Measurements from ENCODE around the gene SCAMP3. TPM values are rescaled to one million over a fixed set of nuclear protein-coding genes. Genes with fewer than 3 reads are reported as not detected.
"Not testable (repeated sequence)": the region's sequence is repeated elsewhere in the genome, so short reads cannot be mapped to it uniquely, and the experiment has no call there.

Gene SCAMP3
- polyA plus RNA-seq, 1 experiment = 104 TPM

GRCh38 chr1:155223047-155223446, 39.1 kb downstream of the SCAMP3 start:
- Histone ChIP-seq H3K9me3 (ENCODE audit: control insufficient read depth, insufficient read depth, low read length) (no peaks in the 10 kb centered on the region), H3K27ac (ENCODE audit: low read depth, low read length) (no peak overlapping the region), H3K27me3 (ENCODE audit: control insufficient read depth, insufficient read depth, low read length) (no peaks in the 10 kb centered on the region), H3K4me3 (ENCODE audit: low read depth, low read length) (no peak overlapping the region)
- TF ChIP-seq CTCF (IDR thresholded peaks at IDR 0.05; ENCODE audit: low read depth, low read length) = no peak
- DNase-seq (ENCODE audit: low read depth, low spot score) = no peak
- ChIA-PET CTCF (interaction anchor here (1.2 to 3.5 kb wide), 3 partner anchors 16 to 29 kb away, joined by 4 to 20 read pairs (median 17); partner anchors contain the start of gene THBS3), POLR2A (no interaction called here)

GRCh38 chr1:155220211-155220965, 41.8 kb downstream of the SCAMP3 start:
- CTCF ChIA-PET = interaction anchor here (1.1 kb wide), 1 partner anchor 30 kb away, joined by 4 read pairs; no protein-coding TSS in a partner anchor
- H3K4me3 ChIP-seq (ENCODE audit: low read depth, low read length); H3K9me3 ChIP-seq (ENCODE audit: control insufficient read depth, insufficient read depth, low read length); H3K27ac ChIP-seq (ENCODE audit: low read depth, low read length); POLR2A ChIA-PET; H3K27me3 ChIP-seq (ENCODE audit: control insufficient read depth, insufficient read depth, low read length); DNase-seq (ENCODE audit: low read depth, low spot score): not testable (repeated sequence)

GRCh38 chr1:155219592-155220031, 42.5 kb downstream of the SCAMP3 start:
- TF ChIP-seq CTCF (IDR thresholded peaks at IDR 0.05; ENCODE audit: low read depth, low read length) = no peak
- DNase-seq (ENCODE audit: low read depth, low spot score) = no peak
- Histone ChIP-seq H3K27me3 (ENCODE audit: control insufficient read depth, insufficient read depth, low read length) (no peaks in the 10 kb centered on the region), H3K9me3 (ENCODE audit: control insufficient read depth, insufficient read depth, low read length) (no peaks in the 10 kb centered on the region), H3K4me3 (ENCODE audit: low read depth, low read length) (no peak overlapping the region), H3K27ac (ENCODE audit: low read depth, low read length) (no peak overlapping the region)
- CTCF ChIA-PET = interaction anchor here (0.9 kb wide), 1 partner anchor 13 kb away, joined by 5 read pairs; no protein-coding TSS in a partner anchor
- POLR2A ChIA-PET = no interaction called here

- Histone ChIP-seq H3K9me3 (ENCODE audit: control insufficient read depth, insufficient read depth, low read length) (no peaks in the 10 kb centered on the region), H3K4me3 (ENCODE audit: low read depth, low read length) (no peak overlapping the region), H3K27me3 (ENCODE audit: control insufficient read depth, insufficient read depth, low read length) (no peaks in the 10 kb centered on the region), H3K27ac (ENCODE audit: low read depth, low read length) (no peak overlapping the region)
- TF ChIP-seq CTCF (IDR thresholded peaks at IDR 0.05; ENCODE audit: low read depth, low read length) = no peak
- ChIA-PET POLR2A (no interaction called here), CTCF (interaction anchor here (0.9 to 1.7 kb wide), 2 partner anchors 12 to 33 kb away, joined by 5 to 6 read pairs; no protein-coding TSS in a partner anchor)
- no peak for DNase-seq (ENCODE audit: low read depth, low spot score)
These were observed 43.1 kb downstream of the SCAMP3 start for GRCh38 chr1:155218854-155219591.

GRCh38 chr1:155214702-155215101, 47.5 kb downstream of the SCAMP3 start:
- H3K9me3 ChIP-seq (ENCODE audit: control insufficient read depth, insufficient read depth, low read length); DNase-seq (ENCODE audit: low read depth, low spot score); H3K27me3 ChIP-seq (ENCODE audit: control insufficient read depth, insufficient read depth, low read length); H3K27ac ChIP-seq (ENCODE audit: low read depth, low read length); H3K4me3 ChIP-seq (ENCODE audit: low read depth, low read length); CTCF ChIA-PET; POLR2A ChIA-PET: not testable (repeated sequence)

GRCh38 chr1:155212051-155212440, 50.1 kb downstream of the SCAMP3 start:
- H3K4me3 ChIP-seq (ENCODE audit: low read depth, low read length); H3K27me3 ChIP-seq (ENCODE audit: control insufficient read depth, insufficient read depth, low read length); CTCF ChIA-PET; H3K9me3 ChIP-seq (ENCODE audit: control insufficient read depth, insufficient read depth, low read length); H3K27ac ChIP-seq (ENCODE audit: low read depth, low read length); DNase-seq (ENCODE audit: low read depth, low spot score); POLR2A ChIA-PET: not testable (repeated sequence)

GRCh38 chr1:155211381-155212050, 50.6 kb downstream of the SCAMP3 start:
- DNase-seq (ENCODE audit: low read depth, low spot score); H3K4me3 ChIP-seq (ENCODE audit: low read depth, low read length); H3K9me3 ChIP-seq (ENCODE audit: control insufficient read depth, insufficient read depth, low read length); H3K27me3 ChIP-seq (ENCODE audit: control insufficient read depth, insufficient read depth, low read length); H3K27ac ChIP-seq (ENCODE audit: low read depth, low read length); POLR2A ChIA-PET; CTCF ChIA-PET: not testable (repeated sequence)
